ENCODE measurements around the gene MAEA. TPM values are rescaled to one million over a fixed set of nuclear protein-coding genes. Genes with fewer than 3 reads are reported as not detected.
"Not testable (repeated sequence)": the region's sequence is repeated elsewhere in the genome, so short reads cannot be mapped to it uniquely, and the experiment has no call there.

The MAEA gene
- total RNA-seq, 2 experiments from 2014 or later = 61.5 to 63.2 TPM

DNA sequence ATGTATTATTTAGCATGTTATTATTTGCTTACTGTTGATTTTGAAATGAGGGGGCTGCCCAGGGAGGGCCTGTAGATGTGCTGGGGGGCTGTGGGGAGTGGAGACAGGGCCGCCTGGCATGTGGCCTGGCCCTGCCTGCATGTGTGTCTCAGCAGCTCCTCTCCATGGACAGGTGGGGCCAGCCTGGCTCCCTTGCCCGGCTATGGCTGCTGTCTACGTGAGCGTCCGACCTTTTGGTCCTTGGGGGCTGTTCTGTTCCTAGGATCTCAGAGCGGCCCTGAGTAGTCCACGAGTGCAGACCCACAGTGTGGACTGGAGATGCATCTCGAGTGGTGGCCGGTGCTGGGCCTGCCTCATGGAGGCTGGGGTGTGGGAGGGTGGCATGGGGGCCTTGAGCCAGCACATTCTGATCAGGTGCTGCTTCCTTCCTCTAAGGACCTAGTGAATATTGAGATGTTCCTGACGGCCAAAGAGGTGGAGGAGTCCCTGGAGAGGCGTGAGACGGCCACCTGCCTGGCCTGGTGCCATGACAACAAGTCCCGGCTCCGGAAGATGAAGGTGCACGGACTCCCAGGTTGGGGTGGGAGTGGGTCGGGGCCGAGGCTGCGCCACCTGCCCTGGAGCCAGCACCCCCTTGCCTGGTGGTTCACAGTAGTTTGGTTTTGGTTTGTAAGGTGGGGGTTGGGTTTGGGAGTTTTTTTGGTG lies 32.4 kb downstream of the MAEA start:
- CTCF ChIA-PET = no interaction called here
- POLR2A ChIA-PET = no interaction called here

DNA sequence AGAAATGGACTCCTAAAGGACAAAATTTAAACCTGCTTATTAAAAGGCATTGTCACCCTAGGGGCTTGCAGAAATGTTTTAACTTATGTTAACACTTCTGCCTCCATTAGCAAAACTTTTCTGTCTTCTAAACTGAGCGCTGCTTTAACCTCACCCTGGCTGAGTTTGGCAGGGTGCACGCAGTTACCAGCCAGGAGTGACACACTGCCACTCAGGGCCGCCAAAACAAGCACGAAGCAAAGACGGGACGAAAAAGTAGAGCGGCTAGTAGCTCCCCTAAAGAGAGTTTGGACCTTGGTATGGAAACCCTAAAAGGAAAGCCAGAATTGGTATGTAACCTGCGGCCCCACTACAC lies 33.6 kb downstream of the MAEA start:
- Histone ChIP-seq H3K27ac (ENCODE audit: low read depth in 1 of 2, low read length in 2 of 2) (no peak overlapping the region), H3K36me3 (ENCODE audit: insufficient read depth, low read length) (peaks cover 73% of the 10 kb centered on the region), H3K9me3 (ENCODE audit: control insufficient read depth in 1 of 2, insufficient read depth in 1 of 2, low read length in 2 of 2) (no peaks in the 10 kb centered on the region), H3K4me1 (ENCODE audit: insufficient read depth, low read length) (peaks cover 32% of the 10 kb centered on the region), H3K4me3 (ENCODE audit: low read length) (no peak overlapping the region), H3K27me3 (ENCODE audit: control insufficient read depth in 1 of 2, insufficient read depth in 2 of 2, low read length in 2 of 2) (no peaks in the 10 kb centered on the region)
- H3K4me3 Mint-ChIP-seq = no peak overlapping the region
- peaks cover 48% of the 10 kb centered on the region for H3K36me3 Mint-ChIP-seq (ENCODE audit: low read depth)
- ChIA-PET CTCF (no interaction called here), POLR2A (no interaction called here)
- intact Hi-C loops (cut with DNase I, micrococcal nuclease) = no loop called here
- H3K4me1 Mint-ChIP-seq (ENCODE audit: low read depth) = no peaks in the 10 kb centered on the region
- DNase-seq (no peak), ATAC-seq (ENCODE audit: poor library complexity) (no peak)
- H3K9me3 Mint-ChIP-seq = no peaks in the 10 kb centered on the region
- no peaks in the 10 kb centered on the region for H3K27me3 Mint-ChIP-seq
- no peak overlapping the region for H3K27ac Mint-ChIP-seq
- TF ChIP-seq, protein P1, sequence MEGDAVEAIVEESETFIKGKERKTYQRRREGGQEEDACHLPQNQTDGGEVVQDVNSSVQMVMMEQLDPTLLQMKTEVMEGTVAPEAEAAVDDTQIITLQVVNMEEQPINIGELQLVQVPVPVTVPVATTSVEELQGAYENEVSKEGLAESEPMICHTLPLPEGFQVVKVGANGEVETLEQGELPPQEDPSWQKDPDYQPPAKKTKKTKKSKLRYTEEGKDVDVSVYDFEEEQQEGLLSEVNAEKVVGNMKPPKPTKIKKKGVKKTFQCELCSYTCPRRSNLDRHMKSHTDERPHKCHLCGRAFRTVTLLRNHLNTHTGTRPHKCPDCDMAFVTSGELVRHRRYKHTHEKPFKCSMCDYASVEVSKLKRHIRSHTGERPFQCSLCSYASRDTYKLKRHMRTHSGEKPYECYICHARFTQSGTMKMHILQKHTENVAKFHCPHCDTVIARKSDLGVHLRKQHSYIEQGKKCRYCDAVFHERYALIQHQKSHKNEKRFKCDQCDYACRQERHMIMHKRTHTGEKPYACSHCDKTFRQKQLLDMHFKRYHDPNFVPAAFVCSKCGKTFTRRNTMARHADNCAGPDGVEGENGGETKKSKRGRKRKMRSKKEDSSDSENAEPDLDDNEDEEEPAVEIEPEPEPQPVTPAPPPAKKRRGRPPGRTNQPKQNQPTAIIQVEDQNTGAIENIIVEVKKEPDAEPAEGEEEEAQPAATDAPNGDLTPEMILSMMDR (IDR thresholded peaks at IDR 0.05) = no peak

More for the DNA sequence above, 32.4 kb downstream of the MAEA start:
- Histone ChIP-seq H3K36me3 (ENCODE audit: insufficient read depth, low read length) (peaks cover 72% of the 10 kb centered on the region), H3K4me1 (ENCODE audit: insufficient read depth, low read length) (peaks cover 22% of the 10 kb centered on the region), H3K9me3 (ENCODE audit: control insufficient read depth in 1 of 2, insufficient read depth in 1 of 2, low read length in 2 of 2) (no peaks in the 10 kb centered on the region), H3K4me3 (ENCODE audit: low read length) (no peak overlapping the region), H3K27me3 (ENCODE audit: control insufficient read depth in 1 of 2, insufficient read depth in 2 of 2, low read length in 2 of 2) (no peaks in the 10 kb centered on the region), H3K27ac (ENCODE audit: low read depth in 1 of 2, low read length in 2 of 2) (no peak overlapping the region)
- intact Hi-C loops (cut with DNase I, micrococcal nuclease) = no loop called here
- peaks cover 58% of the 10 kb centered on the region for H3K36me3 Mint-ChIP-seq (ENCODE audit: low read depth)
- no peaks in the 10 kb centered on the region for H3K9me3 Mint-ChIP-seq
- no peak overlapping the region for H3K4me3 Mint-ChIP-seq
- no peak for DNase-seq
- H3K4me1 Mint-ChIP-seq (ENCODE audit: low read depth) = no peaks in the 10 kb centered on the region
- no peak overlapping the region for H3K27ac Mint-ChIP-seq
- TF ChIP-seq, protein P1 (IDR thresholded peaks at IDR 0.05) = no peak
- no peak for ATAC-seq (ENCODE audit: poor library complexity)
- H3K27me3 Mint-ChIP-seq = no peaks in the 10 kb centered on the region

DNA sequence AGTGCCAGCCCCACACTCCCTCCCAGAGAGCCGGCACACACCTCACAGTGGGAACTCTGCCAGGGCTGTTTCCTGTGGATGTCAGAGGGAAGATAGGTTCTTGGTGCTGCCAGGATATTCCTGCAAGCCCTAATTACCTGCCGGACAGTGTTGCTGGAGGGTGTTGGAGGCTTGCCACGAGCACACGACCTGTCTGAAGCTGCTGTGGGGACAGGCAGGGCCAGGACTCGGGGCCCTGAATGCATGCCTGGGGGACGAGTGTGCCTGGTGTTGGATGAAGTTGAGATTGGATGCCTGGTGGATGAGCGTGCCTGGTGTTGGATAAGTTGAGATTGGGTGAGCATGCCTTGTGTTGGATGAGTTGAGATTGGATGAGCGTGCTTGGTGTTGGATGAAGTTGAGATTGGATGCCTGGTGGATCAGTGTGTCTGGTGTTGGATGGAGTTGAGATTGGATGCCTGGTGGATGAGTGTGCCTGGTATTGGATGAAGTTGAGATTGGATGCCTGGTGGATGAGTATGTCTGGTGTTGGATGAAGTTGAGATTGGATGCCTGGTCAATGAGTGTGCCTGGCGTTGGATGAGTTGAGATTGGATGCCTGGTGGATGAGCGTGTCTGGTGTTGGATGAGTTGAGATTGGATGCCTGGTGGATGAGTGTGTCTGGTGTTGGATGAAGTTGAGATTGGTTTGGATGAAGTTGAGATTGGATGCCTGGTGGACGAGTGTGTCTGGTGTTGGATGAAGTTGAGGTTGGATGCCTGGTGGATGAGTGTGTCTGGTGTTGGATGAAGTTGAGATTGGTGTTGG lies 34.1 kb downstream of the MAEA start:
- peaks cover 75% of the 10 kb centered on the region for H3K36me3 ChIP-seq (ENCODE audit: insufficient read depth, low read length)
- Mint-ChIP-seq H3K9me3 (no peaks in the 10 kb centered on the region), H3K4me3 (no peak overlapping the region), H3K36me3 (ENCODE audit: low read depth) (peaks cover 44% of the 10 kb centered on the region), H3K4me1 (ENCODE audit: low read depth) (peaks cover under 1% of the 10 kb centered on the region), H3K27ac (no peak overlapping the region), H3K27me3 (no peaks in the 10 kb centered on the region)
- TF ChIP-seq, protein P1 (IDR thresholded peaks at IDR 0.05) = no peak
- peaks cover 32% of the 10 kb centered on the region for H3K4me1 ChIP-seq (ENCODE audit: insufficient read depth, low read length)
- intact Hi-C loops (cut with DNase I, micrococcal nuclease) = no loop called here
- ChIA-PET POLR2A (no interaction called here), CTCF (no interaction called here)
- no peak overlapping the region for H3K27ac ChIP-seq (ENCODE audit: low read depth in 1 of 2, low read length in 2 of 2)
- no peaks in the 10 kb centered on the region for H3K9me3 ChIP-seq (ENCODE audit: control insufficient read depth in 1 of 2, insufficient read depth in 1 of 2, low read length in 2 of 2)
- H3K4me3 ChIP-seq (ENCODE audit: low read length) = no peak overlapping the region
- ATAC-seq (ENCODE audit: poor library complexity) (no peak), DNase-seq (no peak)
- H3K27me3 ChIP-seq (ENCODE audit: control insufficient read depth in 1 of 2, insufficient read depth in 2 of 2, low read length in 2 of 2) = no peaks in the 10 kb centered on the region

DNA sequence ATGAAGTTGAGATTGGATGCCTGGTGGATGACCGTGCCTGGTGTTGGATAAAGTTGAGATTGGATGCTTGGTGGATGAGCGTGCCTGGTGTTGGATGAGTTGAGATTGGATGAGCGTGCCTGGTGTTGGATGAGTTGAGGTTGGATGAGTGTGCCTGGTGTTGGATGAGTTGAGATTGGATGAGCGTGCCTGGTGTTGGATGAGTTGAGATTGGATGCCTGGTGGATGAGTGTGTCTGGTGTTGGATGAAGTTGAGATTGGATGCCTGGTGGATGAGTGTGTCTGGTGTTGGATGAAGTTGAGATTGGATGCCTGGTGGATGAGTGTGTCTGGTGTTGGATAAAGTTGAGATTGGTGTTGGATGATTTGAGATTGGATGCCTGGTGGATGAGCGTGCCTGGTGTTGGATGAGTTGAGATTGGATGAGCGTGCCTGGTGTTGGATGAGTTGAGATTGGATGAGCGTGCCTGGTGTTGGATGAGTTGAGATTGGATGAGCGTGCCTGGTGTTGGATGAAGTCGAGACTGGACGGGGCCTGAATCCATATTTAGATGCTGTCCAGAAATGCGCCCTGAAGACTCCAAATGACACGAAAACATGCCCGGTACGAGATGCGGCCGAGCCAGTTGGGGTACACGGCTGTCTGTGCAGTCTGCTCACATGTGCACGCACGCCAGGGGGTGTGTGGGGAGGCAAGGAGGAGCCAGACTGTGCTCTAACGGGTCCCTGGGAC lies 34.9 kb downstream of the MAEA start:
- peaks cover 46% of the 10 kb centered on the region for H3K36me3 Mint-ChIP-seq (ENCODE audit: low read depth)
- ATAC-seq (ENCODE audit: poor library complexity); intact Hi-C loops (cut with DNase I, micrococcal nuclease); H3K9me3 Mint-ChIP-seq; H3K27ac ChIP-seq (ENCODE audit: low read depth in 1 of 2, low read length in 2 of 2); H3K27ac Mint-ChIP-seq; H3K4me3 ChIP-seq (ENCODE audit: low read length); H3K4me1 Mint-ChIP-seq (ENCODE audit: low read depth); POLR2A ChIA-PET; H3K4me3 Mint-ChIP-seq; H3K27me3 Mint-ChIP-seq; CTCF ChIA-PET; H3K9me3 ChIP-seq (ENCODE audit: control insufficient read depth in 1 of 2, insufficient read depth in 1 of 2, low read length in 2 of 2); DNase-seq; H3K27me3 ChIP-seq (ENCODE audit: control insufficient read depth in 1 of 2, insufficient read depth in 2 of 2, low read length in 2 of 2): not testable (repeated sequence)
- Histone ChIP-seq H3K36me3 (ENCODE audit: insufficient read depth, low read length) (peaks cover 74% of the 10 kb centered on the region), H3K4me1 (ENCODE audit: insufficient read depth, low read length) (peaks cover 39% of the 10 kb centered on the region)
